DMS 273 treated with DMSO at 0.1 percent for 48 hours (cell line): ENCODE measurements around the gene WDR83.

Experiments used
- DNase-seq: peaks from one replicate; lab custom pipeline; 2025; lab: John Stamatoyannopoulos, UW

The WDR83 gene

DNA sequence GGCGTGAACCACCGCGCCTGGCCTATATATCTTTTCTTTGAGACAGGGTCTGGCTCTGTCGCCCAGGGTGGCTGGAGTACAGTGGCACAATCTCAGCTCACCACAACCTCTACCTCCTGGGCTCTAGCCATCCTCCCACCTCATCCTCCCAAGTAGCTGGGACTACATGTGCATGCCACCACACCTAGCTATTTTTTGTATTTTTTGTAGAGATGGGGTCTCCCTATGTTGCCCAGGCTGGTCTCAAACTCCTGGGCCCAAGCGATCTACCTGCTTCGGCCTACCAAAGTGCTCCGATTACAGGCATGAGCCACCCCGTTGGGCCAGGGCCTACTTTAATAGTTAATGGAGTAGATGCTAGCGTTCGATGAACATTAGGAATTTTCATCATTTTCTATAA lies 53.7 kb downstream of the WDR83 start:
- DNase-seq: no peak

DNA sequence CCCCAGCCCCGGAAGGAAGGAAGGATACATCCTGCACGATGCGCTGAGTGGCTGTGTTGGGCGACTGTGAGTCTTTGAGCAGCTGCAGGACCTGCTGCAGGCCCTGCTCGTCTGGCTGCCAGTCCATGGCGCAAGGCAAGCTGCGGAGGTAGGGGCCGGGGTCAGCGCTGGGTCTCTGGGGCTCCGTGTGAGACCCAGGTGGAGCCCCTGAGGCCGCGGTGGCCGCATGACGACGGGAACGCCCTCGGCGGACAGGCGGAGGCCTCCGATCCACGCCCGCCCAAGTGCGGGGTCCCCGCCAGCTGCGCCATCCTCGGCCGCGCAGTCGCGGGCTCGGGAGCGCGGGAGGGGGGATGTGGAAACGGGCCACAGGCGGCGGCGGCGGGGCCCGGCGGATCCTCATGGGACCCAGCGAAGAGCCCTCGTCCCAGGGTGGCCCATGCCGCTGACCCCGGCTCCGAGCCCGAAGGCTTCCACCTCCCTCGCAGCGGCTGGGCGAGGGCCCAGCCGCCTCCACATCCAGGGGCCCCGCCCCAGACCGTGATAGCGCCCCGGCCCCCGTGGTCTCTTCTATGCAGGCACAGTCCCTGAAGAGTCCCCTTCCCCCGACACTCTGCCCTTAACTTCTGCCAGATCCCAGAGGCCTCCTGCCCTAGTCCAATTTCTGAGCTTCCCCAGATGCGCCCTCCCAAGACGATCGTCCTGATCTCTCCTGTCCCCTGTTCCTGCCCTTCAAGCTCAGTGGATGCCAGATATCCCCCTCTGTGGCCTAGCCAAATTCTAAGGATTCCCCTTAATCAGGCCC lies 54.4 kb downstream of the WDR83 start:
- DNase-seq: no peak

DNA sequence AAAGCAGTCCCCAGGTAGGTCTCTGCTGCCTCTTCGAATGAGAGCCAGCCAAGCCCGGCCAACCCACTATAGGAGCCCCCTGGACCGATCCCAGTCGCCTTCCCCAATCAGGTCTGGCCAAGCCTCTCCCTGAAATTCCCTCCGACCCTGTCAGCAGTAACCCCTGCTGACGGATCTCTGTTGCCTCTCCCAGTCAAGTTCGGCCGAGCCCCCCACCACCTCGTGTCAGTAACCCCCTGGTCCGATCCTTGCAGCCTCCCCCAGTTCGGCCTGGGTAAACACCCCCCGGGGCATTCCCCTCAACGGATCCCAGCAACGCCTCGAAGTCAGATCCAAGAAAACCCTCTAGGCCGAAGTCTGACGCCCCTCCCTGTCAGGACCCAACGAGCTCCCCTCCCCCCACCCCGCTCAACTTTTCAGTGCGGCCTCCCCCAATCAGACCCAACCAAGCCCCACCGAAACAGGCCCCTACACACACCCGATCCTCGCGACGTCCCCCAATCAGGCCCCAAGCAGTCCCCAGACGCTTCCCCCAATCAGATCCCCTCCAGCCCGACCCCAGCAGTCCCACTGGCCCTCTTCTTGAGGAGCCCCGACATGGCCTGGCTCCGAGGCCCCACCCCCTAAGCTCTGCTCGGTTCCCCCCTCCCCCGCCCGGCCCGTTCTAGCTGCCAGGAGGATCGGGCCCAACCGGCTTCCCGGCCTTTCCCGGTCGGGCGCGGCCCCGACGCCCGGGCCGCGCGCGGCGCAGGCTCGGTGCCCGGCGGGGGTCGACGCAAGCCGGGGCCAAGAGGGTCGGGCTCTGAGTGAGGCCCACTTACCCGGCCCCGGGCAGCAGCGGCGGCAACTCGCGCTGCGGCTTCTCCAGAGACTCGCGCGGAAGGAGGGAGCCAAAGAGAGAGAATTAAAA lies 55.3 kb downstream of the WDR83 start:
- no peak for DNase-seq

DNA sequence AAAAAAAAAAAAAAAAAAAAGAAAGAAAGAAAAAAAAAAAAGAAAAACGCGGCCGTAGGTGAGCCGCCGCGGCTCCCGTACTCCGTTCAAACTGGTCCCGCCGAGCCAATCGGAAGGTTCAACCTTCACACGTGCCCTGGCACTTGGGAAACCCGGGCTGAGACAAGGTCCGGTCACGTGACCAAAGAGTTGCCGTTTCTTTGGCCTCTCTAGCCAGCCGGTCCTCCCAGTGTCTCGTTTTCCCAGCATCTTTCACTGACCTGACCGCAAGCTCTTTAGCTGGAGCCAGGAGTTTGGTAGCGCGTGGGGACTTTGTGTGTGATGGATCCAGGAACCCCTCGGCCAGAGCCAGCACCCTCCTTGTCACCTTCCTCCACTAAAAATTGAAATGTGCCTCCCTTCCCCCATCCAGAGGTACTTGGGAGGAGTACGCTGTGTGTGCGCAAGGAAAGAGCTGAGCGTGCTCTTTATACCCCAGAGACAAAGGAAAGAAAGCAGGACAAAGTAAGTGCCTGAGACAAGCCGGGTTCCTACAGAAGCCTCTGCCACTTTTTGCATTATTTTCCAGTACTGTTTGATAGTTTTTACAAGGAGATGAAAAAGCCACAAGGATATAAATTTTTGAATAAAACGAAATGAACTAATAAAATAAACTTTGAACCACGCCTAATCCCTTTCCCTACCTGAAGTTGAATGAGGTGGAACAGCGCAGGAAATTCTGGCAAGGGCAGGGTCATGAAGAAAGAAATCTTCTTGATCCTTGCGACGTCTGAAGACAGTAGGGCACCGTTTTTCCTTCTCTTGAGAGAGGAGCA lies 56.2 kb downstream of the WDR83 start:
- peak; percentile 95 for DNase-seq

DNA sequence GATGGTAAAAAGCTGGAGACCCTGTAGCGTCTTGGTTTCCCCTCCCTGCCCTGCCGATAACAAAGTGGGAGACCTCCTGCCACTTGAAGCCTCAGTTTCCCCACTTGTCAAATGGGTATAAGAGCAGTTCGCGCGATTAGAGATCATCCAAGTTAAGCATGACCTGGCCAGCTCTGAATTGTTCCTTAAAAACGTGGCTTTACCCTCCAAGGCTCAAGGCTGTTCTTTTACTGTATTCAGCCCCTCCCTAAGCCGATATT lies 56.7 kb downstream of the WDR83 start:
- DNase-seq: no peak

DNA sequence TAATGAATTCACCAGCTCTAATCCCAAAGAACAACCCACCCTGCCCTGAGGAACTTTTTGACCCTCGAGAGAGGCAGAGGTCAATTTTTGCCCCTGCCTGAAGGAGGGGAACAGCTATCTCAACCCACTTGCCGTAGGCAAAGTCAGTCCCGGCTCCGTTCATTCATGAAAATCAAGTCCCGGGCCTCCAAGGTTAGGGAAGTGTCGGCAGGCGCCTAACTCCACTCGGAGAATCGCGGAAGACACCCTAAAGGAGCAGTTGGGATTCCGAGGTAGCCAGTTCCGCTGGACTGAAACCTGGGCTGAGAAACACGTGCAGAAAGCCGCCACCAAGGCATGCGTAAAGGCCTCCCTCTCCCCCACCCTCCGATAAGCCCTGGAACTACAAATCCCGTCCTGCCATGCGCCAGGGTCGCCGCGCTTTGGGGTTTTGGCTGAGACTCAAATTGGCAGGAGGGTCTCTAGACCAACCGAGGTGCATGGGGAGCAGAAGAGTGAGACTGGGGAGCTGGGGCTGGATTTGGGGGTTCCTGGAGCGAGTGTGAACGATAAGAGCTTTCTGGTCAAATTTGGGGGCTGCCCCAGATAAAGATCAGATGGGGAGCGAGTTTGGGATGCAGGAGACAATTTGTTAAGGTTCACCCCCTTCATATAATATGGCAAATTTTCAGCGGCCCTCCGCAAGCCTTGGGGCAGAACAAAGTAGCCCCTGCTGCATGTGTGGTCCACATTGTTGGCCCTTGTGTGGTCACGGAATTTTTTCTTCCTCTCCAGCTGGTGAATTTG lies 57.2 kb downstream of the WDR83 start, which contains the start of gene TNPO2:
Gene TNPO2, minus strand, starts transcription at position 292 of the 786 bp plus-strand sequence. CDS start 2,955 bp downstream, outside the sequence.
- peak; percentile 63 for DNase-seq
